Activated CD8-positive, alpha-beta memory T cell treated with anti-CD3 and anti-CD28 coated beads, Interleukin-2, amount 50 U/mL, for 1 hour (primary cell): ENCODE data around the gene SPATA16.
"Not testable (repeated sequence)": the region's sequence is repeated elsewhere in the genome, so short reads cannot be mapped to it uniquely, and the experiment has no call there.

Experiments used
- DNase-seq: peaks from one replicate; pipeline ENCODE4 v3.0.0-alpha.2; 2020; ENCODE audit errors: extremely low read depth

Gene SPATA16

DNA sequence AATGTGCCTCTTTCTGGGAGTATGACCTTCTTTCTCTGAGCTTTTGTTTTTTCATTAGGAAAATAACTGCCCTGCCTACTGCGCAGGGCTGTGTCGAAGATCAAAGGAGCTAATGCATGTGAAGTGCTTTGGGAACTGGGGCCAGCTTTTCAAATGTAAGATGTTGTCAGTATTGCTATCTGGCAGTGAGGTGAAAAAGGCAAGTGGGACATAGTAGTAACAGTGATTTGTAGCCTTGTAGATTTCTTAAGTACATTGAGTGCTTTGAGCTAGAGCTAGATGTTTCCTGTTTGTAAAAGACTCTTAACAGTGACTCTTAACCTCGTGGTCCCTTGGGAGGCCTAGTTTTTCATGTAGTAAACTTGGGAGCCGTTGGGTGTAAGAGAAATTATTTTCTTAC, 264.0 kb downstream of the SPATA16 start:
- DNase-seq, result no peak

DNA sequence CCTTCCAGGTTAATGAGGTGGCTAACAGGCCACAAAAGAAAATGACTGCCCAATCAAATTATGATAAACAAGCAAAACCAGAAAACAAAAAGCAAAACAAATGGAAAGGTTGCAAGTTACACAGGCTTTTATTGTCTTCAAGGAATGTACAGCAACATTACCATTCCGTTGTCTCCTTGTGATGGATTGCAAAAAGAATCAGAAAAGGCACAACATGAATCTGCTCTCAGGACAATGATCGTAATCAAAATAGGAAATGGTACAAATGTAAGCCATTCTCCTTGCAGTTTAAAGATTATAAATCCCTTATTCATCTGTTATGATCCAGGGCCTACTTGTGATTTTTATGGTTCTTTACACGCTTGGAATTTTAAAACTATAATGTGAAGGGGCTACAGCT, 264.7 kb downstream of the SPATA16 start:
- no peak for DNase-seq

GRCh38 chr3:172875039-172875438, 266.0 kb downstream of the SPATA16 start:
- DNase-seq, result no peak

DNA sequence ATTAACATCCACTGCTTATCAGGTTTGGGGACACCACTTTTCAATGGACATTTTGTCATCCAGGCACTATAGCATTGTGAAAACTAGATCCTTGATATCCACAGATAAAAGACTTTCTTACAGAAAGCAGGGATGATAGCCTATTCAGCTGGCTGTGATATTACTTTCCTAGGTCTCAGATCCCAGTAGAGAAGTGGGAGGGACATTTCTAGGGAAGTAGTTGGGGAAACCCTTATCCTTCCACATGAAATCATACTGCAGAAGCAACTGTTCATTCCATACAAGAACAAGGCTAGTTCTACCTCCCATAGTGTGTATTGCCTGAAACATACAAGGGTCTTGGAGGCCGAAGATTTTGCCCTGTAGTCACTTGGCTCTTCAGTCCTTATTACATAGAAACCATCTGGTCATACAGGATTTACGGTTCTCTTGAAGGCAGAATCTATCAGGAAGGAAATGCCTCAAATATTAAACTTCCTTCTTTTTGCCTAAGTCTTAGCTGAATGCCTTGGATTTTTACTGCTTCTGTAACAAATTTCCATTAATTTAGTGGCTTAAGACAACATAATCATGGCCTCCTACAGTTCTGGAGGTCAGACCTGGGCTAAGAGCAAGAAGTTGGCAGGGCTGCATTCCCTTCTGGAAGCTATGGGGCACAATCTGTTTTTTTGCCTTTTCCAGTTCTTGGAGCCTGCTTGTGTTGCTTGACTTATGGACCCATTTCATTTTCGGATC, 271.1 kb downstream of the SPATA16 start:
- no peak for DNase-seq

DNA sequence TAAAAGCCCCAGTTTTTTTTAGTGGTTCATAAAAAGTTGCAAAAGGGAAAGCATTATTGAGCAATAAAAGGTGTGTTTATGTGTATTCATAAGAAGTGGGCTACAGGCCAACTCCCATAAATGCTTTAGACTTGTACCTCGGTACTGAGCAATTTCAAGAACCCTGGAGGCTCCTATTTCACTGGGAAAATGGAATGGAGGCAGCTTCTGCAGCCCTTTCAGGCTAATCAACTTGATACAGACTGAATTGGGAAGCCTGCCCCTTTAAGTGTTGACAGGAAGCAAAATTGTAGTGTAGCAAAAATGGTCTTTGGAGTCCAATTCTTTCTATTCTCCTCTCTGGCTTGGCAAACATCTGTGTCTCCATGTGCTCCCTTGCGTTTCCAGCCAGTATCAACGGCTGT, 271.7 kb downstream of the SPATA16 start:
- no peak for DNase-seq

- DNase-seq, result no peak
Measured at GRCh38 chr3:172868582-172869200, 272.3 kb downstream of the SPATA16 start.

GRCh38 chr3:172866726-172867350, 274.2 kb downstream of the SPATA16 start:
- not testable (repeated sequence) for DNase-seq

- DNase-seq, result no peak
Measured at GRCh38 chr3:172859041-172859440, 282.0 kb downstream of the SPATA16 start.

GRCh38 chr3:172856795-172857742, 284.0 kb downstream of the SPATA16 start:
- no peak for DNase-seq

DNA sequence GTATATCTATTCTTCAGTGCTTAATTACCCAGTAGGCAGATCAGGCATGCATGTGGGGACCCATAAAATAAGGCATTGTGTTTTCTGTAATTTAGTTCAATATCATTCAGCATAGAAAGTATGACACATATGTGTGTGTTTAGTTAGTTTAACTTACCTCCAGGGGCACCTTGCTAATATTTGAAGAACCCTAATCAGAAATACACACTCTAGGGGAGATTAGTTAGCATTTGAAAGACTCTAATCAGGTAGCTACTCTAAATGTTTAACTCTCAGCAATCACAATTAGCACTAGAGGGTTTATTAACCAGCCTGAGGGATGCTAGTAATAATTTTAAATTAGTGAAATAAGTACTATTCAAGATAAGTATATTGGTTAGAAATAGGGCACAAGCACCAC, 286.0 kb downstream of the SPATA16 start:
- DNase-seq, result no peak

DNA sequence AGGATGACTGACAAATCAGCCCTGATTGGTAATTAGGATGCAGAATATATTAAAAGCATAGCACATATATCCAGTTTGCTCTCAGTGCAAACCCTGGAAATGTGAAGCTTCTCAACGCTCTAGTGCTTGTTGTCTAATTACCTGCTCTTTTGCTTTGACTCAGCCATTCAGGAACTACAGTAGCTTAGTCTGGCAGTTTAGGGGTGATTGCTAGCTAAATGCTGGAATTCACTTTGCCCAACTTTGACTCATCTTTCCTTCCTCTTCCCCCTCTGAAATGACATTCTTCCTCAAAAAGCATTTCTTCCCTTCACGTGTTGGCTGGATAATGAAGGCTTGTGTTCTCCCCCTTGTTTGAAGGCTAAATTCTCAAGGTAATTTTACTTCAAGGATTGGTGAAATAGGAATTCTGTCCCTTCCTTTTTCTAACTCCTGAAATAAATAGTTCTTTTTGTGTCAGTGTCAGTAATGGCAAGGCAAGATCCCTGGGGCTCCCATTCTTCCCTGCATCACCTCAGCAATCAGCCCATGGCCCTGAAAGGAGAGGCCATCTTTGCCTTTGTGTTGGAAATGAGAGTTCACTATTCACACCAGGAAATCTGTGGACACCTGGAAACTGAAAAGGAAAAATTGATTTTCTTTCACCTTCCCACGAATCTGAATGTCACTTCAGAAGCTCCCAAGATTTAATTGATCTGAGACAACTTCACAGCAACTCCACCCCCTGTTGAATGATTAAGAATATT, 286.9 kb downstream of the SPATA16 start:
- no peak for DNase-seq

GRCh38 chr3:172853005-172853404, 288.0 kb downstream of the SPATA16 start:
- DNase-seq, result no peak

- DNase-seq, result no peak
Measured at GRCh38 chr3:172848910-172849309, 292.1 kb downstream of the SPATA16 start.

- no peak for DNase-seq
Measured at GRCh38 chr3:172847292-172847691, 293.7 kb downstream of the SPATA16 start.

GRCh38 chr3:172846706-172847105, 294.3 kb downstream of the SPATA16 start:
- no peak for DNase-seq

DNA sequence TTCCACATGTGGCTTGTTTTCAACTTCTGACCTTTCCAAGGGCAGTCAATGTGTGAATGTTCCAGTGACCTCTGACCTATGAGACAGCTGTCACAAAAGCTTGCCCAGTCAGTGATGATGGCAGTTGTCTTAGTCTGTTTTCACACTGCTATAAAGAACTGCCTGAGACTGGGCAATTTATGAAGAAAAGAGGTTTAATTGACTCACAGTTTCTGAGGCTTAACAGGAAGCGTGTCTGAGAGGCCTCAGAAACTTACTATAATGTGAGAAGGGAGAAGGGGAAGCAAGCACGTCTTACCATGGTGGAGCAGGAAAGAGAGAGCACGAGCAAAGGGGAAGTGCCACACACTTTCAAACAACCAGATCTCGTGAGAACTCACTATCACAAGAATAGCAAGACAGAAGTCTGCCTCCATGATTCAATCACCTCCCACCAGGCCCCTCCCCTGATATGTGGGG, 294.9 kb downstream of the SPATA16 start:
- DNase-seq, result no peak

DNA sequence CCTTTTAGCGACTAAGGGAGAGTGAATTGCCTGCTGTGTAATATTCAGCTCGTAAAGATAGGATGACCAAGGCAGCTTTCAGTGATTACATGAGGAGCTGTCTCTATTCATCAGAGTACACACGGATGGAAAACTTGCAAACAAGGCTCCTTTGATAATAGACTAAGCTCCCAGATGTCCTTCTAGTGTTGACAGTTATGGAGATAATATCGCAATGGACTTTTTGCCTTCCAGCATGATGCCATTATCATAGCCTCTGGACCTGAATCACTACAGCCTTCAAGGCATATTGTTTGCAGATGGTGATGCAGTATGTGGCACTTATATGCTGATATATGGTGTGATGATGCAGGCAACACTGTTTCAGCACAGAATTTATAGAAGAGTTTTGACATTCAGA, 296.6 kb downstream of the SPATA16 start:
- DNase-seq, result no peak

DNA sequence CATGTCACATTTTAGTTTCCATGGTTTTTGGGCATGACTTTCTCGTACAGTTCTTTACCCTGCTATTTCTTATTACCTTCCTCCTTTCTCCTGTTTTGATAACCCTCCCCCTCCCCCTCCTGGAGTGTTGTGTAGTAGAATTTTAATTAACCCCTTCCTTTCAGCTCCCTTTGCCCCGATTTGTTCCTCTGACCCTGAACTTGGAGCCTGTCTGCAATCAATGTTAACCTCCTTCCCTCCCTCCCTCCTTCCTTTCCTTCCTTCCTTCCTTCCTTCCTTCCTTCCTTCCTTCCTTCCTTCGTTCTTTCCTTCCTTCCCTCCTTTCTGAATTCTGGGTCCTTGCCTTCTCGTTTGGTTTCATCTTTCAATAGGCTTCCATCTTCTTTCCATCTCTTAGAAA, 300.1 kb downstream of the SPATA16 start:
- DNase-seq, result no peak

GRCh38 chr3:172840463-172840862, 300.6 kb downstream of the SPATA16 start:
- no peak for DNase-seq

DNA sequence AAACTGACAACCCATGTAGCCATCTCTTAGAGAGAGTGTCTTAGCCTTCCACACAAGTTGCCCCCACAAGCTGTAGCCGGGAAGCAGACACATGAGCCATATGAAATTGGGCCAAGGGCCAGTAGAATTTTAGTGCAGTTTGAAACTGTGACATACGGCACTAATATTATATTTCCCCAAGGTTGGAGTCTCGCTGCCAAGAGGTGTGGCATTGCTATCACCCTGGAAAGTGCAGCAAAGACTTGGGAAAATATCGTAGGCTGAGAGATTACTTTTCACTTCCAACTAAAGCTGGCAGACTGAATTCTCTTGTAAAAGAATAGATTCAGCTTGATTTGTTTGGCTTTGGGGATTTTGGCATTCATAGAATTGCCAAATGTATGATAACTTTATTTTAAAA, 301.4 kb downstream of the SPATA16 start:
- no peak for DNase-seq
